HEK293T (cell line): ENCODE data around the gene TNFSF9.

ENCODE experiments used
- BHLHE40 ChIP-seq: fragments of 450-650 bp; IDR thresholded peaks from 2 replicates; pipeline ENCODE4 v1.6.1; 2016; ENCODE audit warnings: mild to moderate bottlenecking, moderate library complexity, borderline replicate concordance
- CTBP1 ChIP-seq: fragments of 450-650 bp; IDR thresholded peaks from 2 replicates; pipeline ENCODE4 v1.6.1; 2016; ENCODE audit warnings: borderline replicate concordance
- ELF4 ChIP-seq: fragments of 450-650 bp; IDR thresholded peaks from 2 replicates; pipeline ENCODE4 v1.6.1; 2017; ENCODE audit warnings: antibody characterized with exemption
- FOXA1 ChIP-seq: fragments of 450-650 bp; IDR thresholded peaks from 2 replicates; pipeline ENCODE4 v1.6.1; 2016; ENCODE audit warnings: mild to moderate bottlenecking
- FOXM1 ChIP-seq: fragments of 450-650 bp; IDR thresholded peaks from 2 replicates; pipeline ENCODE4 v1.6.1; 2017; ENCODE audit warnings: mild to moderate bottlenecking, borderline replicate concordance
- HDGF ChIP-seq: fragments of 450-650 bp; IDR thresholded peaks from 2 replicates; pipeline ENCODE4 v1.6.1; 2017; ENCODE audit warnings: antibody characterized with exemption, borderline replicate concordance
- SP1 ChIP-seq: fragments of 450-650 bp; IDR thresholded peaks from 2 replicates; pipeline ENCODE4 v1.6.1; 2017
- SUZ12 ChIP-seq: fragments of 450-650 bp; IDR thresholded peaks from 2 replicates; pipeline ENCODE4 v1.6.1; 2016; ENCODE audit warnings: mild to moderate bottlenecking
- ZNF384 ChIP-seq: fragments of 450-650 bp; IDR thresholded peaks from 2 replicates; pipeline ENCODE4 v1.6.1; 2016

DNA sequence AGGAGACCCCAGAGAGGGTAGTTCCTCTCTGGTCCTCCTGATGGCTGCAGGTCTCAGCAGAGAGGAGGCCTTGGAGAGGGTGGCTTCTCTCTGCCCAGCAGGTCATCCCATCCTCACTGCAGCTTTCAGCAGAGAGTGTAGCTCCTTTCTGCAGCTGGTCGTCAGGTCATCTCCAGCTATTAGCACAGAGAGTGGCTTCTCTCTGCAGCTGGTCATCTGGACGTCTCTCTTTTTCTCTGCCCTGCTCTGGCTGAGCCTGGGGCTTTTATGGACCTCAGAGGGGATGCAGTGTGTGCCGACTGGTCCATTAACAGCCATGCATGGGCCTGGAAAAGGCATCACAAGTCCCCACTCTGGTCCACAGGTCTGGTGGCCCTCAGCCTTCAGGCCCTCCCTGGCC, 20.3 kb downstream of the TNFSF9 start:
- TF ChIP-seq FOXM1 (no peak), SP1 (no peak), ZNF384 (no peak), CTBP1 (no peak), BHLHE40 (no peak), ELF4 (no peak), HDGF (no peak), SUZ12 (no peak), FOXA1 (no peak)
